Activated CD8-positive, alpha-beta memory T cell treated with anti-CD3 and anti-CD28 coated beads for 24 hours (primary cell): ENCODE measurements around the gene SEPTIN1.
A peak's percentile ranks its signal among the peaks of the same experiment; 100 is the strongest.
"Not testable (repeated sequence)": the region's sequence is repeated elsewhere in the genome, so short reads cannot be mapped to it uniquely, and the experiment has no call there.

ENCODE experiments used
- DNase-seq: peaks from one replicate; pipeline ENCODE4 v3.0.0-alpha.2; 2020

The SEPTIN1 gene

DNA sequence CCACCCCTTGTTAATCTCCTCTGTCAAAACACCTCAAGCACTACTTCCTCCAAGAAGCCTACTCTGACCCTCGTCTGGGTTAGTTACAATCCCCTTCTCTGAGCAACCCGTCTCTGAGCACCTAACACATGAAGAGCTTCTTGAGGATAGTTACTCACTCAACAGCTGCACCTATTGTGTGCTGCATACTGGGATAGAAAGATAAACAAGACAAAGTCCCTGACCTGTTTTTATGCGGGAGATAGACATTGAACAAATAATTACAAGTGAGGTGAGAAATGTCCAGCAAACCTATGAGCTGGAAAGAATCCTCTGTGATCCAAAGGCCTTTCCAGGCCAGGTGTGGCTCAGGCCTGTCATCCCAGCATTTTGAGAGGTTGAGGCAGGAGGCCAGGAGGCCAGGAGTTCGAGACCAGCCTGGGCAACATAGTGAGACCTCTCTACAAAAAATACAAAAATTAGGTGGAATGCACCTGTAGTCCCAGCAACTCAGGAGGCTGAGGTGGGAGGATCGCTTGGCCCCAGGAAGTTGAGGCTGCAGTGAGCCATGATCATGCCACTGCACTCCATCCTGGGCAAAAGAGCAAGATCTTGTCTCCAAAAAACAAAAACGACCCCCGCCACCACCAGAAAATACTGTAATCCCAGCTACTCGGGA, 19.5 kb upstream of the SEPTIN1 start:
- no peak for DNase-seq

DNA sequence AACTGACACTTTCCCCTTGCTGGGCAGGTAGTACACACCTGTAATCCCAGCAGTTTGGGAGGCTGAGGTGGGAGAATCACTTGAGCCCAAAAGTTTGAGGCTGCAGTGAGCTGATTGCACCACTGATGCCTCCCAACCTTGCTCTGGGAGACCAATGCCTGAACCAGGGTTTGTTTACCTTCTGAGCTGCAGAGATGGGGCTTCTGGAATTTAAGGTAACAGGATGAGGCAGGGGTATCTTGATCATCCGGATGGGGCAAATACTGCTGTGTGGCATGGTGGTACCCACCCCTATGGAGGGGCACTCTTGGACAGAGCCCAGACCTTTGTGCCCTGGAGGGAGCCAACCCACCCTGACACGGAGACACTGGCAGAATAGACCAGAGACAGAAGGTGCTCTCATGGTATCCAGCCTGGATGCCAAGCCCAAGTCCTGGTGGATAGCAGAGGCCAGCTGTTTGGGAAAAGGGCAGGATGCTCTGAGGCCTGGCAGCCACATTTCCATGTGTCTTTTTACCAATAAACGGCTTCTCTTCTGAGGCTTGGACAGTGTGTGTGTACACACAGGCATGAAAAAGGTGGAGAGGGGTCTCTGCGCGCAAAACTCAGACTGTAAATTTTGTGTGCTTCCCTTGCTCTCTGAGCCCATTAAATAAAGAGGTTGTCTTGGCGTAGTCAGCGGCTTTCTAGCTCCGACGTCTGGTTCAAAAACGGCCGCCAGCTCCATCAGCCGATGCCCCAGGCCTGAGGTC, 17.2 kb upstream of the SEPTIN1 start:
- DNase-seq, result no peak

- DNase-seq, result no peak
Observed at GRCh38 chr16:30398661-30399434, 16.5 kb upstream of the SEPTIN1 start.

GRCh38 chr16:30397776-30398660, 15.7 kb upstream of the SEPTIN1 start:
- DNase-seq, result no peak

DNA sequence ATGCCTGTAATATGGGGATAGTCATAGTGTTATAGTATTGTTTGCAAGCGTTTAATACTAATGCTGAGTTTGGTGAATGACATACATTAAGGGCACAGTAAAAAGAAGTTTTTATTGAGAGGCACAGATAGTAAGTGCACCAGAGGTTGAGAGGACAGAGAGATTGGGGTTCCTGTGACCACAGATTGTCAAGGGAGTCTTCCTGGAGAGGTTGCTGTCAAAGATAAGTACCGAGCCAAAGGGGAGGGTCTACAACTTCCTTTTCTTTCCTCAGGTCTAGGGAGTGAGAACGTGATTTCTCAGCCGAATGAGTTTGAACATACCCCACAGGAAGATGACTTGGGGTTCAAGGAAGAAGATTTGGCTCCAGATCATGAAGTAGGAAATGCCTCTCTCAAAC, 14.7 kb upstream of the SEPTIN1 start:
- DNase-seq, result no peak

DNA sequence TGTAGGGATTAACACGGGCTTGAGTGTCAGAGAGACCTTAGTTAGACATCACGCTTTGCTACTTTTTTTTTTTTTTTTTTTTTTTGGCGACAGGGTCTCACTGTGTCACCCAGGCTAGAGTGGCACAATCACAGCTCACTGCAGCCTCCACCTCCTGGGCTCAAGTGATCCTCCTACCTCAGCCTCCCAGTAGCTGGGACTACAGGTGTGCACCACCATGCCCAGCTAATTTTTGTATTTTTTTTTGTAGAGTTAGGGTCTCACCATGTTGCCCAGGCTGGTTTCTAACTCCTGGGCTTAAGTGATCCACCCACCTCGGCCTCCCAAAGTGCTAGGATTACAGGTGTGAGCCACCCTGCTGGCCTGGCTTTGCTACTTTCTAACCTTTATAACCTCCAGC, 14.3 kb upstream of the SEPTIN1 start:
- DNase-seq, result not testable (repeated sequence)

DNA sequence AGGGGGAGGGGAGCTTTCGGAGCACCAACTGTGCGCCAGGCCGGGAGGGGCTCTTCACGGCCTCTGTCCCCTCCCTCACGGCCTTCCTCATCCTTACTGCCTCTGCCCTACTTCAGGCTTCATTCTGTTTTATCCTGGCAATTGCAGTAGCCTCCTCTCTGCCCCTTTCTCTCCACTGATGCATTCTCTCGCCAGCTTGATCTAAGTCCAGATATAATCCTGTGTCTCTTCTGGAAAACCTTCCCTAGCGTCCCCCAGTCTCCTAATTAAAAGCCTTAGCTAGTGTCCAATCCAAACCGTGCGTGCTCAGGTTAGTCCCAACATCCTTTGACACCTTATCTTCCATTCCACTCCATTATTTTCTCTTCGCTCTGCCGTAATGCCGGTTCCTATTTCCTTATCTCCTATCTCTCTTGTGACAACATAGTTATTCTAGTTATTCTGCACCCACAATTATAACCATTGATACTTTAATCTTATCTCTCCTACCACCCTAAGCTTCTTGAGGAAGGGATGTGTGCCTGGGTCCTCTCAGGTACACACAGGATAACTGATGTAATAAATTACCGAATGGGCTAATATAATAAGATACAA, 13.7 kb upstream of the SEPTIN1 start:
- DNase-seq, result no peak

DNA sequence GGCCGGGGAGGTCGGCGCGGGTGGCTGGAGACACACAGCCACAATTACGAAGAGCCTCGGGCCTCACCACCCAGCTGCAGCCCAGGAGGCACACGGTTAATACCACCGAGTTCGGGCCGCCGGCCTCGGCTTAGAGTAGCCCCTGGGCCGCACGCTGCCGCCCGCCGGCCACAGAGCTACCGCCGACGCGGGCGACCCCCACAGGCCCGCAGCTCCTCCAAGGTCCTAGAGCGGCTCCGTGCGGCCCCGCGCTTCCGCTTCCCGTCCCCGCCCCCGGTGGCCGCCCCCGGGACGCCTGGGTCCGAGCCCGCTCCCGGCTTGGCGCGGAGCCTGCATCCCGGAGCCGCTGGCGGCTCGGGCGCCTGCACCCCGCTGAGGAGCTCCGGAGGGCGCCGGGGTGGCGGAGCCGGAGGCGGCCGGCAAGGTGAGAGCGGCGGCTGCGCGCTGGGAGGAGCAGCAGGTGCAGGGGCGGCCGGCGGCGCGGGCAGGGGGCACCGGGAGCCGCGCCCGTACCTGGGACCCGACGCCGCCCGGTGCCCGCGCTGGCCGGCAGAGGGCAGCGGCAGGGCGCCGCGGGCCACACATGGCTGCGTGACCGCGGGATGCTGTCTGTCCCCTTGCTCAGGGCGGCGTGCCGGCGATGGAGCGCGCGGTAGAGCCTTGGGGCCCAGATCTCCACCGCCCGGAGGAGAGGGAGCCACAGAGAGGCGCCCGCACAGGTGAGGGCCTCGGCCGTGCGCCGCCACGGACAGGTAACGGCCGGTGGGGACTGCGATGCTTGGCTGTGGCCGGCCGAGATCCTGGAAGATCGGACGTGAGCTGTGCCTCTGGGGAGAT, 13.0 kb upstream of the SEPTIN1 start, which contains the start of gene ZNF48:
Gene ZNF48, plus strand, starts transcription at position 266 of the 837 bp plus-strand sequence. Its CDS starts 375 bp downstream, at position 641.
- peak; percentile 88 for DNase-seq

GRCh38 chr16:30394592-30395154, 12.3 kb upstream of the SEPTIN1 start:
- DNase-seq, result no peak

- no peak for DNase-seq
Observed at GRCh38 chr16:30383521-30383920, 1.2 kb upstream of the SEPTIN1 start.

DNA sequence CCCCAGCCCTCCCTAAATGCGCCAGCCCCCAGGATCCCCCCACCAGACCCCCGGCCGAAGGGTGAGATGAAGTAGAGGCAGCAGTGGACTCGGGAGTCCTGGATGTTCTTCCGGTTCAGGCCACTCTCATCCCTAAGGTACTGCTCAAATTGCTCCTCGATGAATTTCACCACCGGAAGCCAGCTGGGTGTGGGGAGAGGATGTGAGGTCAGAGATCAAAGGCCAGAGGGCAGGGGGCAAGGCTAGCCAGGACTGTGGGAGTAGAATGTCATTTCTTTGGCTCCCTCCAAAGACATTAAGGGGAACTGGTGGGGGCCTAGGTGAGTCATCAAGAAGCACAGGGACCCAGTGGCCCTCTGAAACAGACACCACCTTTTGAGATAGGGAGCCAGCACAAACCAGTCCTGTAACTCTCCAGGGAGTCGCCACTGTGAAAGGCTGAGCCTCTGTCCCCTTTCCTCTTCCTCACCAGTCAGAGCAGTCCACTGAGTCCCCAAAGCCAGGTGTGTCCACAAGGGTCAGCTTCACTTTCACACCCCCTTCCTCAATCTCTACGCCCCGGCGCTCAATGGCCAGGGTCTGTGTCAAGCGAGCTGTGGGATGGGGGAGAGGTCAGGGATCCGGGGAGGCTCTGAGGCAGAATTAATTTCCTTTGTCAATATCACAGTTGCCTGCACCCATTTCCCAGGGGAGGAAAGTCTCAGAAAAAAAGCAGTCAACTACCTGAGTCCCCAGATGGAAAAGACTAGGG, 895 bp downstream of the SEPTIN1 start:
- no peak for DNase-seq

DNA sequence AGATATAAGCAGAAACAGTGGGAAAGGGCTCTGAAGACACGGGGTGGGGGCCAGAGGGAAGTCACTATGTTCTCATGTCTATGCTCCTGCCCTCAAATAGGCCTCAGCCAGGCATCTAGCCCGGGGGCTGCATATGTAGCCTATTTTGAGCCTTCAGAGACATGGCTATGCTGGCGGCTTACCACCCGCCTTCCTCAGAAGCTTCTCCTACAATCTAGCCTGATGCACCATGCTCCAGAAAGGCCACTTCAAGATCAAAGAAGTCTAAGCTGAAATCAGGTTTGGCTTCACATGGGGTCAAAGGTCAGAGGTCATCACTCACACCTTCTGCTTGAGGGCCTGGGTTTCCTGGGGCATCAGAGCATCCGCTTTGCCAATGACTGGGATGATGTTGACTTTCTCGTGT, 1.6 kb downstream of the SEPTIN1 start:
- DNase-seq, result no peak

GRCh38 chr16:30380072-30380802, 2.1 kb downstream of the SEPTIN1 start:
- no peak for DNase-seq

GRCh38 chr16:30379158-30379783, 3.1 kb downstream of the SEPTIN1 start:
- DNase-seq, result no peak

GRCh38 chr16:30378236-30379157, 3.9 kb downstream of the SEPTIN1 start:
- peak; percentile 100 for DNase-seq

- no peak for DNase-seq
Observed at GRCh38 chr16:30377812-30378235, 4.5 kb downstream of the SEPTIN1 start.

- peak; percentile 91 for DNase-seq
Observed at GRCh38 chr16:30377050-30377811, 5.1 kb downstream of the SEPTIN1 start.
